GM23248 (cell line): ENCODE results near the gene STAMBPL1. TPM values are rescaled to one million over a fixed set of nuclear protein-coding genes. Genes with fewer than 3 reads are reported as not detected.

Source experiments
- DNase-seq: peaks from one replicate; pipeline ENCODE4 v3.0.0-alpha.2; 2015
- H2AFZ ChIP-seq: fragments of 200-600 bp; sonication (generic); 2 replicates; pipeline ENCODE4 v1.6.1; 2016; ENCODE audit warnings: antibody characterized with exemption
- H3F3A ChIP-seq: fragments of 200-600 bp; sonication (generic); 2 replicates; pipeline ENCODE4 v1.6.1; 2016; ENCODE audit warnings: mild to moderate bottlenecking, antibody characterized with exemption, mixed run types; ENCODE audit not compliant: insufficient read depth
- H3K27ac ChIP-seq: fragments of 200-600 bp; sonication (generic); 2 replicates; pipeline ENCODE4 v1.5.1; 2016; ENCODE audit warnings: mild to moderate bottlenecking
- H3K27me3 ChIP-seq: fragments of 200-600 bp; sonication (generic); replicated peaks from 2 replicates; pipeline ENCODE4 v1.6.1; 2016; ENCODE audit warnings: mild to moderate bottlenecking; ENCODE audit not compliant: insufficient read depth
- H3K36me3 ChIP-seq: fragments of 200-600 bp; sonication (generic); 2 replicates; pipeline ENCODE4 v1.6.1; 2016; ENCODE audit warnings: low read depth, mild to moderate bottlenecking
- H3K4me1 ChIP-seq: fragments of 200-600 bp; sonication (generic); 2 replicates; pipeline ENCODE4 v1.6.1; 2016; ENCODE audit warnings: mild to moderate bottlenecking; ENCODE audit not compliant: insufficient read depth
- H3K4me2 ChIP-seq: fragments of 200-600 bp; sonication (generic); one replicate; pipeline ENCODE4 v1.6.1; 2016; ENCODE audit warnings: mild to moderate bottlenecking; ENCODE audit not compliant: unreplicated experiment
- H3K4me3 ChIP-seq: fragments of 200-600 bp; sonication (generic); 2 replicates; pipeline ENCODE4 v1.5.1; 2016; ENCODE audit warnings: mild to moderate bottlenecking
- H3K79me2 ChIP-seq: fragments of 200-600 bp; sonication (generic); 2 replicates; pipeline ENCODE4 v1.6.1; 2016; ENCODE audit warnings: mild to moderate bottlenecking; ENCODE audit not compliant: insufficient read depth
- H3K9ac ChIP-seq: fragments of 200-600 bp; sonication (generic); 2 replicates; pipeline ENCODE4 v1.6.1; 2016; ENCODE audit warnings: mild to moderate bottlenecking
- H3K9me2 ChIP-seq: fragments of 200-600 bp; sonication (generic); 2 replicates; pipeline ENCODE4 v1.6.1; 2016; ENCODE audit warnings: mixed run types, mild to moderate bottlenecking, moderate library complexity; ENCODE audit not compliant: insufficient read depth
- H3K9me3 ChIP-seq: fragments of 200-600 bp; sonication (generic); one replicate; pipeline ENCODE4 v1.6.1; 2017; ENCODE audit warnings: low read depth
- H4K20me1 ChIP-seq: fragments of 200-600 bp; sonication (generic); 2 replicates; pipeline ENCODE4 v1.6.0; 2016; ENCODE audit not compliant: insufficient read depth
- EZH2 ChIP-seq: fragments of 200-600 bp; sonication (generic); IDR thresholded peaks from 2 replicates; pipeline ENCODE4 v1.6.1; 2018; ENCODE audit warnings: antibody characterized with exemption, mild to moderate bottlenecking; ENCODE audit not compliant: insufficient read depth, poor library complexity, severe bottlenecking
- EZH2phosphoT487 ChIP-seq: fragments of 200-600 bp; sonication (generic); IDR thresholded peaks from 2 replicates; pipeline ENCODE4 v1.6.1; 2018; ENCODE audit warnings: antibody characterized with exemption, moderate library complexity, mild to moderate bottlenecking, low read depth; ENCODE audit not compliant: insufficient read depth
- WGBS, 2 experiments: methylation state at CpG; one replicate each; pipeline ENCODE4 v1.1.6; 2015 to 2017; ENCODE audit warnings: low lambda C conversion rate in 2 of 2, low coverage in 1 of 2; ENCODE audit errors: missing lambda C conversion rate in 2 of 2; 5-methylcytosine and 5-hydroxymethylcytosine counted together
- in situ Hi-C: fragments of 300-500 bp; cut with MboI; formaldehyde crosslinking; loops from 2 replicates; pipeline ENCODE4 v1.15.0; 2020
- polyA plus RNA-seq: library from polyadenylated mRNA; unstranded; fragments of >200 nt; fragmentation: Nextera tagmentation; extraction: Ambion mirVana; gene quantifications from 2 replicates; pipeline ENCODE4 v1.2.1, GENCODE V29; 2016
- total RNA-seq: library from RNA; depleted of rRNA; stranded (reverse); fragments of >200 nt; shearing (Covaris generic); gene quantifications from 2 replicates; pipeline ENCODE4 v1.2.3, GENCODE V29; 2014; rRNA removed

The STAMBPL1 gene
- total and polyA plus RNA-seq, 2 experiments from 2014 or later, result 13.3 to 23.9 TPM

- TF ChIP-seq EZH2phosphoT487, result no peak
- no peak for TF ChIP-seq EZH2
- 80 to 86% methylated on average over 3 of the region's 3 CpGs for WGBS, 2 experiments
- in situ Hi-C loops, result no loop called here
- Histone ChIP-seq H2AFZ (no peak overlapping the region), H3K79me2 (peaks cover 34% of the 10 kb centered on the region; the same call in 1 of the 2 replicates), H4K20me1 (no peaks in the 10 kb centered on the region), H3K4me3 (no peak overlapping the region), H3K9me3 (no peaks in the 10 kb centered on the region), H3F3A (peaks cover 15% of the 10 kb centered on the region; the same call in 1 of the 2 replicates), H3K27me3 (no peaks in the 10 kb centered on the region), H3K9me2 (no peaks in the 10 kb centered on the region), H3K4me1 (peaks cover 28% of the 10 kb centered on the region), H3K36me3 (no peaks in the 10 kb centered on the region), H3K27ac (no peak overlapping the region), H3K9ac (no peak overlapping the region), H3K4me2 (no peak overlapping the region)
- DNase-seq, result no peak
Measured at GRCh38 chr10:88966797-88967196, 86.8 kb downstream of the STAMBPL1 start.

- no peaks in the 10 kb centered on the region for H3K36me3 ChIP-seq
- H4K20me1 ChIP-seq, result no peaks in the 10 kb centered on the region
- peak; percentile 53 for DNase-seq
- H3K27me3 ChIP-seq, result no peaks in the 10 kb centered on the region
- 0 out of 2 replicates have a peak overlapping the region, but pooled peaks have one; percentile 24 for H2AFZ ChIP-seq
- H3F3A ChIP-seq, result peaks cover 19% of the 10 kb centered on the region; the same call in 1 of the 2 replicates
- peak overlapping the region; percentile 2; the same call in 1 of the 2 replicates for H3K9ac ChIP-seq
- peaks cover 48% of the 10 kb centered on the region for H3K79me2 ChIP-seq
- TF ChIP-seq EZH2phosphoT487, result no peak
- TF ChIP-seq EZH2, result no peak
- H3K4me1 ChIP-seq, result peaks cover 42% of the 10 kb centered on the region
- no peak overlapping the region for H3K4me3 ChIP-seq
- H3K27ac ChIP-seq, result peak overlapping the region; percentile 39
- in situ Hi-C loops, result no loop called here
- H3K4me2 ChIP-seq, result peak overlapping the region; percentile 24
- H3K9me3 ChIP-seq, result no peaks in the 10 kb centered on the region
- 14 to 16% methylated on average over 2 of the region's 2 CpGs for WGBS, 2 experiments
- no peaks in the 10 kb centered on the region for H3K9me2 ChIP-seq
Measured at GRCh38 chr10:88968391-88968790, 88.3 kb downstream of the STAMBPL1 start.

GRCh38 chr10:88971221-88972061, 91.4 kb downstream of the STAMBPL1 start:
- Histone ChIP-seq H3K27me3 (no peaks in the 10 kb centered on the region), H3K79me2 (peaks cover 72% of the 10 kb centered on the region), H3K9me3 (no peaks in the 10 kb centered on the region), H3K4me2 (peak overlapping the region; percentile 98), H4K20me1 (no peaks in the 10 kb centered on the region), H3K27ac (peak overlapping the region; percentile 60), H3K4me3 (peak overlapping the region; percentile 54), H3K9ac (peak overlapping the region; percentile 57), H3K36me3 (no peaks in the 10 kb centered on the region), H2AFZ (peak overlapping the region; percentile 64), H3K9me2 (no peaks in the 10 kb centered on the region), H3K4me1 (peaks cover 55% of the 10 kb centered on the region), H3F3A (peaks cover 41% of the 10 kb centered on the region; the same call in 1 of the 2 replicates)
- in situ Hi-C loops, result no loop called here
- TF ChIP-seq EZH2, result no peak
- no peak for TF ChIP-seq EZH2phosphoT487
- peak; percentile 60 for DNase-seq
- WGBS, 2 experiments, result 14 to 20% methylated on average over 5 of the region's 5 CpGs

Other genes with a start within 250 kb of the STAMBPL1 start
- gene LIPF, start 215.8 kb upstream of the STAMBPL1 start, total RNA-seq, result not detected in 2 replicates
- not detected in 2 replicates for gene LIPF, start 215.8 kb upstream of the STAMBPL1 start, polyA plus RNA-seq
- not detected in 2 replicates for gene LIPK, start 174.0 kb upstream of the STAMBPL1 start, total RNA-seq
- not detected in 2 replicates for gene LIPK, start 174.0 kb upstream of the STAMBPL1 start, polyA plus RNA-seq
- not detected in 2 replicates for gene LIPN, start 120.2 kb upstream of the STAMBPL1 start, total RNA-seq
- gene LIPN, start 120.2 kb upstream of the STAMBPL1 start, polyA plus RNA-seq, result not detected in 2 replicates
- gene LIPM, start 77.5 kb upstream of the STAMBPL1 start, total RNA-seq, result not detected in 2 replicates
- not detected in 2 replicates for gene LIPM, start 77.5 kb upstream of the STAMBPL1 start, polyA plus RNA-seq
- gene ANKRD22, start 28.4 kb upstream of the STAMBPL1 start, total RNA-seq, result 0.22 TPM in 1 of 2 replicates, not detected in the other
- gene ANKRD22, start 28.4 kb upstream of the STAMBPL1 start, polyA plus RNA-seq, result not detected in 2 replicates
- gene ACTA2, start 72.5 kb downstream of the STAMBPL1 start, total RNA-seq, result 161 and 164 TPM in 2 replicates
- gene ACTA2, start 72.5 kb downstream of the STAMBPL1 start, polyA plus RNA-seq, result 249 and 262 TPM in 2 replicates
- 69.0 and 77.8 TPM in 2 replicates for gene FAS, start 110.6 kb downstream of the STAMBPL1 start, total RNA-seq
- 54.5 and 55.4 TPM in 2 replicates for gene FAS, start 110.6 kb downstream of the STAMBPL1 start, polyA plus RNA-seq